Measurements from ENCODE around the gene GMDS. TPM values are rescaled to one million over a fixed set of nuclear protein-coding genes. Genes with fewer than 3 reads are reported as not detected.

The GMDS gene
- total and polyA plus RNA-seq, 2 of the 8 experiments (the other 6 are each of a cell fraction or from before 2014, with no cell fraction given) = 16.8 to 50.0 TPM

GRCh38 chr6:1703923-1704322 lies 541.5 kb downstream of the GMDS start:
- H2AFZ ChIP-seq (ENCODE audit: low read length) = no peak overlapping the region
- H2BK15ac ChIP-seq (ENCODE audit: low read length) = no peak overlapping the region
- ChIA-PET CTCF (ENCODE audit: partially characterized antibody) (interaction anchor here (6.0 kb wide), 1 partner anchor 17 kb away, joined by 31 read pairs; no protein-coding TSS in a partner anchor), POLR2A (ENCODE audit: partially characterized antibody) (interaction anchor here (0.6 to 0.7 kb wide), 3 partner anchors 77 to 1652 kb away, joined by 3 to 4 read pairs (median 3); no protein-coding TSS in a partner anchor)
- no peaks in the 10 kb centered on the region for H4K20me1 ChIP-seq (replicated peaks in 1 of 2; ENCODE audit: control insufficient read depth in 1 of 2, insufficient read depth in 2 of 2, low read length in 2 of 2)
- no peak overlapping the region for H3K9ac ChIP-seq (replicated peaks in 1 of 4; ENCODE audit: extremely low read depth in 1 of 4, low read depth in 3 of 4, low read length in 3 of 4)
- no peak overlapping the region for H2AK5ac ChIP-seq (ENCODE audit: low read depth, low read length)
- no peaks in the 10 kb centered on the region for H3K36me3 ChIP-seq (ENCODE audit: control insufficient read depth in 2 of 4, insufficient read depth in 4 of 4, low read length in 3 of 4)
- H3K23me2 ChIP-seq (ENCODE audit: low read depth, low read length) = no peaks in the 10 kb centered on the region
- no peaks in the 10 kb centered on the region for H3K79me2 ChIP-seq (ENCODE audit: control insufficient read depth in 1 of 2, insufficient read depth in 2 of 2, low read length in 2 of 2)
- no peaks in the 10 kb centered on the region for H3K27me3 ChIP-seq (replicated peaks in 1 of 4; ENCODE audit: control insufficient read depth in 3 of 4, extremely low read depth in 1 of 4, insufficient read depth in 3 of 4, low read length in 3 of 4)
- no peak overlapping the region for H4K91ac ChIP-seq (replicated peaks; ENCODE audit: insufficient read length, low read length)
- no peak overlapping the region for H3K4me2 ChIP-seq (ENCODE audit: insufficient read depth in 1 of 2, low read depth in 2 of 2, low read length in 2 of 2)
- H3K14ac ChIP-seq (ENCODE audit: insufficient read length) = no peak overlapping the region
- no peak overlapping the region for H3K4me3 ChIP-seq (ENCODE audit: extremely low read depth in 1 of 4, insufficient read depth in 2 of 4, low read depth in 3 of 4, low read length in 4 of 4)
- H2BK20ac ChIP-seq (ENCODE audit: low read length) = no peak overlapping the region
- H3K27ac ChIP-seq (ENCODE audit: low read depth, low read length) = no peak overlapping the region
- H3K79me1 ChIP-seq (ENCODE audit: low read depth, low read length) = no peaks in the 10 kb centered on the region
- H2BK5ac ChIP-seq (ENCODE audit: low read depth, low read length) = no peak overlapping the region
- TF ChIP-seq SUZ12 (IDR thresholded peaks at IDR 0.05; ENCODE audit: low read length) (no peak), CBX5 (IDR thresholded peaks at IDR 0.05; ENCODE audit: low read depth, low read length) (no peak)
- no peak overlapping the region for H3K18ac ChIP-seq (ENCODE audit: extremely low read depth, low read length)
- no peak overlapping the region for H4K5ac ChIP-seq (ENCODE audit: insufficient read length, low read depth, low read length)
- no peak overlapping the region for H4K8ac ChIP-seq (ENCODE audit: extremely low read depth, insufficient read depth, low read length)
- H3K9me3 ChIP-seq (ENCODE audit: insufficient read depth in 2 of 2, low read depth in 1 of 2, low read length in 1 of 2) = no peaks in the 10 kb centered on the region; a peak in 1 of 4 replicates
- no peak overlapping the region for H2BK12ac ChIP-seq (ENCODE audit: low read depth, low read length)
- WGBS, 2 experiments (ENCODE audit: extremely low coverage in 1 of 2, insufficient coverage in 1 of 2, insufficient read length in 1 of 2, insufficient replicate concordance in 2 of 2, low coverage in 1 of 2, low lambda C conversion rate in 2 of 2, missing lambda C conversion rate in 1 of 2) = 79% methylated on average over 6 of the region's 6 CpGs; no CpG with 5 or more reads in 1 of the 2 experiments
- H3K23ac ChIP-seq (ENCODE audit: insufficient read length) = no peak overlapping the region
- H2BK120ac ChIP-seq (replicated peaks; ENCODE audit: low read depth, low read length) = no peak overlapping the region
- no peaks in the 10 kb centered on the region for H3K4me1 ChIP-seq (replicated peaks in 1 of 4; ENCODE audit: control insufficient read depth in 3 of 4, insufficient read depth in 4 of 4, low read length in 3 of 4)
- no peak for DNase-seq (ENCODE audit: low read depth in 1 of 2, low spot score in 2 of 2)
- H3K56ac ChIP-seq (replicated peaks; ENCODE audit: insufficient read length, low read depth, low read length) = no peak overlapping the region
- no peak overlapping the region for H3K4ac ChIP-seq (replicated peaks; ENCODE audit: insufficient read length, low read depth, low read length)
- no peak for FAIRE-seq
